GM18526 (cell line): ENCODE results near the gene NEO1.

ENCODE experiments used
- POLR2A ChIP-seq: IDR thresholded peaks from 3 replicates; pipeline ENCODE4 v1.6.1; 2011; ENCODE audit not compliant: insufficient read length; ENCODE audit errors: extremely low read depth

NEO1 gene

GRCh38 chr15:73324496-73325170 lies 272.4 kb downstream of the NEO1 start:
- no peak for TF ChIP-seq POLR2A

GRCh38 chr15:73325191-73325861 lies 273.1 kb downstream of the NEO1 start:
- TF ChIP-seq POLR2A: no peak

GRCh38 chr15:73326157-73326556 lies 273.9 kb downstream of the NEO1 start:
- TF ChIP-seq POLR2A: no peak

- TF ChIP-seq POLR2A: no peak
Observed at GRCh38 chr15:73328149-73328820, 276.0 kb downstream of the NEO1 start.

- TF ChIP-seq POLR2A: no peak
Observed at GRCh38 chr15:73328981-73329380, 276.7 kb downstream of the NEO1 start.

GRCh38 chr15:73329501-73330200 lies 277.4 kb downstream of the NEO1 start:
- TF ChIP-seq POLR2A: no peak

GRCh38 chr15:73330206-73331051 lies 278.2 kb downstream of the NEO1 start:
- TF ChIP-seq POLR2A: no peak

GRCh38 chr15:73331501-73331900 lies 279.2 kb downstream of the NEO1 start:
- TF ChIP-seq POLR2A: no peak

- no peak for TF ChIP-seq POLR2A
Observed at GRCh38 chr15:73331991-73332925, 280.0 kb downstream of the NEO1 start.

- no peak for TF ChIP-seq POLR2A
Observed at GRCh38 chr15:73333001-73333400, 280.7 kb downstream of the NEO1 start.

GRCh38 chr15:73334086-73334485 lies 281.8 kb downstream of the NEO1 start:
- no peak for TF ChIP-seq POLR2A

GRCh38 chr15:73335026-73335425 lies 282.8 kb downstream of the NEO1 start:
- no peak for TF ChIP-seq POLR2A

- TF ChIP-seq POLR2A: no peak
Observed at GRCh38 chr15:73335471-73335870, 283.2 kb downstream of the NEO1 start.

GRCh38 chr15:73336756-73337155 lies 284.5 kb downstream of the NEO1 start:
- no peak for TF ChIP-seq POLR2A

- no peak for TF ChIP-seq POLR2A
Observed at GRCh38 chr15:73337187-73337586, 284.9 kb downstream of the NEO1 start.
